HG03457 (cell line): ENCODE results near the gene GFAP.

Experiments
- ATAC-seq: cut with Tn5 transposase; IDR thresholded peaks from one replicate; pipeline ENCODE4 v1.9.1; 2021; ENCODE audit warnings: moderate number of reproducible peaks; ENCODE audit not compliant: unreplicated experiment

Gene GFAP

DNA sequence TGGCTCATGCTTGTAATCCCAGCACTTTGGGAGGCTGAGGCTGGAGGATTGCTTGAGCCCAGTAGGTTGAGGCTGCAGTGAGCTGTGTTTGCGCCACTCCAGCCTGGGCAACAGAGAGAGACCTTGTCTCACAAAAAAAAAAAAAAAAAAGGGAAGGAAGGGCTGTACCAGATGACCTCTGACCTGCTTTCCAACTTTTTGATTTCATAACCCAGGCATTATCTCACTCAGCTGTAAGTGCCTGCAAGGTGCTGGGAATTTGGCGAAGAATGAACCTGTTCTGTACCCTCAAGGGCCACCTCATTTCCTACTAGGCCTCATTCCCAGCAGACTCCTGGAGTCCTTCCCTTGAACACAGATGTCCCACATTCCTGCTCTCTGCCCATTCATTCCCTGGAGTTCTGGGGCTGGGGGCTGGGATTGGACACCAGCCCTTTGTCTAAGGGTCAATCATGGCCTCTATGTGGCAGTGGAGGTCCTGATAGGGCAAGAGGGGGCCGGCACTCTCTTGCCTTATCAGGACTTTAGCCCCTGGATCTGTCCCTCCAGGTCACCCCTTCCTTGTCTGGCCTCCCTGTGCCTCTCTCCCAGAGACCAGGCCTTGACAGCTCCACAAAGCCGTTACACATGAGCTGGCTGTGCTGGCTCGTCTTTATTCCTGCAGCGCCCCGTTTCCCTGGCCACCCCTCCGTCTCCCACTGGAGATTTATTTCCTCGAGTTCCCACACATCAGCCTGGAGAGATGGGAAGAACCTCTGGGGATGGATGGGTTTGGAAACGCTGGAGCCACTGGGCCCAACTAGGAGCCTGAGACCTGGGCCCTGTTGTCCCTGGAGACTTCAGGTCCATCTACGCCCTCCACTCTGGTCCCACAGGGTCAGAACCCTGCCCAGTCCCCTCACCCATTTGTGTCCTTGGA lies 821 bp upstream of the GFAP start:
- ATAC-seq = no peak

DNA sequence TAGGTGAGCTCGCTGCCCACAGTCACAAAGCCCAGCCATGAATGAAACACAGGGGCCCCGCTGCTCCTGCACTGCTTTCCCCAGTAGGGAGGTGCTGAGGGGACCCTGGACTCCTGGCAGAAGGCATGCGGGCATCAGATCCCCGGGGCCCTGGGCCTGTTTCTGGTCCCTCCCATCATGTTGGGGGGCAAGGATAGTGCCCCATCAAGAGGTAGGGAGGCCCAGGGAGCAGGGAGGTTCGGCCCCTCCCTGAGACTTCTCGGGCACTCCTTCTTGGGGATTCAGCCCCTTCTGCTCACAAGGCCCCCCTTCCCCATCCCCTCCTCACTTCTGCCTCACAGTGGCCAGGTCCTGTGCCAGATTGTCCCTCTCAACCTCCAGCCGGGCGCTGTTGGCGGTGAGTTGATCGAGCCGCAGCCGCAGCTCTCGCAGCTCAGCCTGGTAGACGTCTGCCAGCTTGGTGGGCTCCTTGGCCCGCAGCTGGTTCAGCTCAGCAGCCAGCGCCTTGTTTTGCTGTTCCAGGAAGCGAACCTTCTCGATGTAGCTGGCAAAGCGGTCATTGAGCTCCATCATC lies 515 bp downstream of the GFAP start:
- ATAC-seq = no peak

DNA sequence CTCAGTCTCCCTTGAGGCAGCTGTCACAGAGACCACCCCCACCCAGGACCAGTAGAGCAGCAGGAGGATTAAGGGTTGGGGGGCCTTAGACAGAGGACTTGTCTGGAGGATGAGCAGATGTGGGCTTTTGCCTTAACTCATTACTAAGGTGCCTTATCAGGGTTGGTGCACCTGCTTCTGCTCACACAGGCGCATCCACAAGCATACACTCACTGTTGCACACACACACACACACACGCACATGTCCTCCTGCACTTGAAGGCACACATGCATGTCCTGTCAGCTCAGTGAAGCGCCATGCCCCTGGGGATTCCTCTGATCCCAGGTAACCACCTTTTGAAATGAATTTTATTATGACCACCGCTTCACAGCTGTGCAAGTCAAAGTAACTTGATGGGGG lies 1.2 kb downstream of the GFAP start:
- no peak for ATAC-seq

DNA sequence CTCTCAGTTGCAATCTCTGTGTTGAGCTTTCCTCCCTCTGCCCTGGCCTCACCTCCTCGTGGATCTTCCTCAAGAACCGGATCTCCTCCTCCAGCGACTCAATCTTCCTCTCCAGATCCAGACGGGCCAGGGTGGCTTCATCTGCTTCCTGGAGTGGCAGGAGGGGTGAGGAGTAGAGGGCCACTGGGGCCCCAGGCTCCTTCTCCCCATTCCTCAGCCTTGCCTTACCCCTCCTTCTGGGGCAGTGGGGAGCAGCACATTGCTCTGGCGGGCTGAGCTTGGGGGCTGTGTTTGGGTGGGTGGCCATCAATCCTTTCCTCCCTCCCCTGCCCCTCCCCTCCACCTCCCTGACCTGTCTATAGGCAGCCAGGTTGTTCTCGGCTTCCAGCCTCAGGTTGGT lies 1.6 kb downstream of the GFAP start:
- ATAC-seq = no peak

DNA sequence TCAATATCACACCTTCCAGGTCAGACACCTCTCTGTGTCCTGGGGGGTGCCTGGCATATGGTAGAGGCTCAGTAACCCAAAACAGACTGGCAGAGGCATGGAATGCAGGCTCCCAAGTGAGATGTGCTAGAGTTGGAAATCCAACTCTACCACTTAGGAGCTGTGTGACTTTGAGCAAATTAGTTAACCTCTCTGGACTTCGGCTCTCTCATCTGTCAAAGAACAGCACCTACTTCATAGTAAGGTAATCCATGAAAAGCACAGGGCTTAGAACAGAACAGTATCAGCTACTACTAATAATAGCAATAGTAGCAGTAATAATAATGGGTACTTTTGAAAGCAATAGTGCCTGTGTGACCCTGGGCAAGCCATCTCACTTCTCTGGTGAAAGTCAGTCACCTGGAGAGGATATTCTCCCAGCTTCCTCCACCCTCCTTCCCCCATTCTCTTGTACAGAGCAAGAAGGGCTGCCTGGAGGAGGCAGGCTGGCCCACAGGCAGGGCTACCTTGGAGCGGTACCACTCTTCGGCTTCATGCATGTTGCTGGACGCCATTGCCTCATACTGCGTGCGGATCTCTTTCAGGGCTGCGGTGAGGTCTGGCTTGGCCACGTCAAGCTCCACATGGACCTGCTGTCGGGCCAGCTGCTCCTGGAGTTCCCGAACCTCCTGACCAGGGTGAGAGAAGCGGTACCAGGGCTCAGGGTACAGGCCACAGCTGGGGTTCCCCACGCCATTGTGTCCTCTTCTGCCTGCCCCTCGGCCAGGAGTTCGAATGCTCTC lies 2.3 kb downstream of the GFAP start:
- no peak for ATAC-seq

DNA sequence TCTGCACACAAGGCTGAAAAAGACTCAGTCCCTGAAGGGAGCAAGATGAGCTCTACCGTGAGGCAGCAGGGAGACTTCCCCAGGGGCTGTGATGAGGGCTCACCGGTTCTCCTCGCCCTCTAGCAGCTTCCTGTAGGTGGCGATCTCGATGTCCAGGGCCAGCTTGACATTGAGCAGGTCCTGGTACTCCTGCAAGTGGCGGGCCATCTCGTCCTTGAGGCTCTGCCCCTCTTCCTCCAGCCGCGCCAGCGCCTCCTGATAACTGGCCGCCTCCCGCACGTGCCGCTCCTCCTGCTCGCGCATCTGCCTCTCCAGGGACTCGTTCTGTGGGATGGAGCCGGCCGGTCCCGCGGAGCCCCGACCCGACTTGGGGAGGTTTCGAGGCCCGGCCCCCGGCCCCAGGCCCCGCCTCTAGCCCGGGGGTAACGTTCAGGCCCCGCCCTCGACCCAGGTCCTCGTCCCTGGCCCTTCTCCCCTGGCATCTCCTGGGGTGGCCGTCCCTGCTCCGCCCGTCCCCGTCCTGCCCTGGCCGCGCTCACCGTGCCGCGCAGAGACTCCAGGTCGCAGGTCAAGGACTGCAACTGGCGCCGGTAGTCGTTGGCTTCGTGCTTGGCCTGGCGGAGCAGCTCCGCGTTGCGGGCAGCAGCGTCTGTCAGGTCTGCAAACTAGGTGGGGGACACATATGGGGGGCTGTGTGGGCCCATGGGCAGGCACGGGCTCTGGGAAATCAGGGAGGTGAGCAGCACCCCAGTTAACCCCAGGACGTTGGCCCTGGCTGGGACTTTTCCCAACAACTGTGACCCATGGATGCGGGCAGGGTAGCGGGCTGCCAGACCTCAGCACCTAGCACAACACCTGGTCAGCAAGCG lies 3.9 kb downstream of the GFAP start:
- ATAC-seq = no peak

DNA sequence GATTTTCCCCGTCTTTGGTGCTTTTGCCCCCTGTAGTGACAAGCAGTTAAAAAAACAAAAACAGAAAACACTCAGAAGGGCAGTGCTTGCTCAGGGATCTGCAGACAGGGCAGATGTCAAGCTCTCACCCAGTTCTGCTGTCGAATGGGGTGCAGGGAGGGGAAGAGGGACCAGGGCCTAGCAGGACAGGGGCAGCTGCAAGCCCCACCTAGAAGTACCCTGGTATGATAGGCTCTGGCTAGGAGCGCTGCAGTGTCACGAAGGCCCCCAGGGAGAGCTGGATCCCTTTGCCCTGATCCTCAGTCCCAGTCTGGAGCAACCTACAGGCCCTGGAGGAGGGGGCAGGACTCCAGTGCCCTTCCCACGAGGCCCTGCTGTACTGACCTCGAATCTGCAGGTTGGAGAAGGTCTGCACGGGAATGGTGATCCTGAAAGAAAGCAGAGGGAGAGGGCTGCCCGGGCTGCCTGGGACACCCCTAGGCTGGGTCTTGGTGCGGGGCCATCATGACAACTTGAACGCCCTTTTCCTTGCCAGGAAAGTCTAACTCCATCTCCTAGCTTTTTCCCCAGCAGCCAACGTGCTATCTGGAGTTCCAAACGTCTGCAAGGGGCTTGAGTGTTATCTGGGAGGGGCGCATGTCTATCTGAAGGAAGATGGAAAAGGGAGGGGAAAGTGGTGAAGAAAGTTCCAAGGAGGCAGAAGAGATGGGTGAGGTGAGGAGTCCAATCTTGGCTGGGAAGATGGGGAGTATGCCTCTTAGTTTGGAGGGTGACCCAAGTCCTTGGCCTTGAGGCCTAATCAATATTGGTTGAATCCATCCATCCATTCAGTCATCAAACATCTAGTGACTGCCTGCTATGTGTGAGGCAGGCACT lies 4.8 kb downstream of the GFAP start:
- no peak for ATAC-seq

DNA sequence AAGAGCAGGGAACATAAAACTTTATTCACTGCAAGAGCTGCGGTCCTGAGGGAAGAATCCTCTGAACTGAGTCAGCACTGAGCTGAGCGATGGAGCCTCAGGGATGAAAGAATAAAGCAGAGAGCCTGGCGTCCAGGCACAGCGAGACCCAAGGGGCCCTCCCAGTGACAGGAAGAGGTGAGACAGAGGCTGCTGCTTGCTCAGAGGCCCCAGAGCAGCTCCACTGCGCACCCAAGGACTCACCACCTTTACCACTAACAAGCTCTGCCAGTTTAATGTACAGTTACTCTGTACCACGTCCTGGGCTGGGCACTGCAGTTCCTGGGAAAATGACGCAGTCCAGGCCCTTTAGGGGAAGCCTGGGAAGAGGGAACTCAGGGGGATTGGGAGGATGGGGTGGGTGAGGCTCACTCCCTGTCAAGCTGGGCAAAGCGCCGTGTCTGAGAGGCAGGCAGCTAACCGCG lies 5.6 kb downstream of the GFAP start:
- no peak for ATAC-seq

DNA sequence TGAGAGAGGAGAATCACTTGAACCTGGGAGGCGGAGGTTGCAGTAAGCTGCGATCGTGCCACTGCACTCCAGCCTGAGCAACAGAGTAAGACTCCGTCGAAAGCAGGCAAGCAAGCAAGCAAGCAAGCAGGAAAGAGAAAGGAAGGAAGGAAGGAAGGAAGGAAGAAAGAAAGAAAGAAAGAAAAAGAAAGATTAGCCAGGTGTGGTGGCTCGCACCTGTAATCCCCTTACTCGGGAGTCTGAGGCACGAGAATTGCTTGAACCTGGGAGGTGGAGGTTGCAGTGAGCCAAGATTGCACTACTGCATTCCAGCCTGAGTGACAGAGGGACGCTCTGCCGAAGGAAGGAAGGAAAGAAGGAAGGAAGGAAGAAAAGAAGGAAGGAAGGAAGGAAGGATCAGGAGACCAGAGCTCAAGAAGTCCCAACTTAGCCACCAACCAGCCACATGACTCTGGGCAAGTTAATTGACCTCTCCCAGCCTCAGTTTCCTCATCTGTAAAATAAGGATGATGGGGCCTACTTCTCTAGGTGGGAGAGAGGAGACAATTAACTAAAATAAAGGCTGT lies 6.5 kb downstream of the GFAP start:
- no peak for ATAC-seq

DNA sequence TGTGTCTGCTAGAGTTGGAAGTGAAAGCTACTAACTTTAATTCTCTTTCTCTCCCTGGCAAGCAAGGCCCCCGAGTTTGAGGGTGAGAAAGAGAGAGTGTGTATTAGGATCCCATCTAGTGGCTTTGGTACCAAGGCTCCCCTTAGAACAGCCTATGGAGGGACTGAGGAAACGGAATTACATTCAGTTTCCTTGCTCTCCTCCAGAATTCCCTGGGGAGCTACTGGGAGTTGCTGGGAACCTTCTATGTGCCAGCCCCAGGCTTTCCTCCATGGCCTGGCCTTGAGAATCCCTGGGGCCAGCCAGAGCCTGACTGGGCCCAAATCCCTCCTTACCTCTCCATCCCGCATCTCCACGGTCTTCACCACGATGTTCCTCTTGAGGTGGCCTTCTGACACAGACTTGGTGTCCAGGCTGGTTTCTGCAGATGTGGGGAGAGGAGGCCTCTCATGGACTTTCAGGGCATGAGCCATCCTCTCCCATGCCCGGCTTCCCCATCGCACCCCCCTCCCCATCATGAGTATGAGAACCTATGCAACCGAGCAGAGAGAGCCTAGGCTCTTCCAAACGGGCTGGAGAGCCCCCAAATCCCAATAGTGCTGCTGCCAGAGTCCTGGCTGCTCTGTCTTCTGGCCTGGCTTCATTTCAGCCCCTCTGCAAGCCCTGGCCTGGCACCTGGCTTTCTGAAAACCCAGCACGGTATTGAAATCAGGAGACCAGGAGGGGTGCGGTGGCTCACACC lies 7.4 kb downstream of the GFAP start:
- no peak for ATAC-seq

DNA sequence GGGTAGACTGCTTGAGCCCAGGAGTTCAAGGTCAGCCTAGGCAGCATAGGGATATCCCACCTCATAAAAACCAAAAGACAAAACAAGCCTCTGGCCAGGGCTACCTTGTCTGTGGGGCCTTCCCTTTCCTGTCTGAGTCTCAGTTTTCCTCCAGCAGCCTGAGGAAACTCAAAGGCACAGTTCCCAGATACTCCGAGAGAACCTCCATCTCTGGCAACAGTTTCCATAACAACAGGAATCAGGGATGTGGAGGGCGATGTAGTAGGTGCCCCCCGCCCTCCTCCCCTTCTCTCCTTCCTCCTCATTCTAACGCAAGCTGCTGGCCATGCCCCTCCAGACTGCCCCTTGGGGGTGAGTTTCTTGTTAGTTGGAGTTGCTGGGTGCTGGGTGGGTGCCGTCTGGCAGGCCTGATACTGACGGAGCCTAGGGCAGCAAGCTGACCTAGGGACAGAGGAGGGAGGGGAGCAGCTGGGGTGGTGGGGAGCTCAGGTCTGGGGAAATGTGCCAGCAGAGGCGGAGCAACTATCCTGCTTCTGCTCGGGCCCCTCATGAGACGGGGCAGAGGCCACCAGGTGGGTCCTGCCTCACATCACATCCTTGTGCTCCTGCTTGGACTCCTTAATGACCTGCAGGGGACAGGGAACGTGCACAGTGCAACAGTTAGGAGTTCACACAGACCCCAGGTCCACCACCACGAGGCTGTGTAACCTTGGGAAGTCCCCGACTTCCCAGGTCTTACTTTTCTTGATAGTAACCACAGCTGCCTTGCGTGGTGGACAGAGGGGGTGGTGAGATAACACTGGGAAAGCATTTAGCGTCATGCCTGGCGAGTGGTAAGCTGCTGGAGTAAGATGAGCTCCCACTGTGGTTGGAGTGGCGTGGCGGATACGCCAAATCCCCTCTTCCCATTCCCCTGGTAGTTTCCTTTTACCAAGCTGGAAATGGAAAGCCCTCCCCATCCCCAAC lies 8.3 kb downstream of the GFAP start:
- ATAC-seq = no peak

DNA sequence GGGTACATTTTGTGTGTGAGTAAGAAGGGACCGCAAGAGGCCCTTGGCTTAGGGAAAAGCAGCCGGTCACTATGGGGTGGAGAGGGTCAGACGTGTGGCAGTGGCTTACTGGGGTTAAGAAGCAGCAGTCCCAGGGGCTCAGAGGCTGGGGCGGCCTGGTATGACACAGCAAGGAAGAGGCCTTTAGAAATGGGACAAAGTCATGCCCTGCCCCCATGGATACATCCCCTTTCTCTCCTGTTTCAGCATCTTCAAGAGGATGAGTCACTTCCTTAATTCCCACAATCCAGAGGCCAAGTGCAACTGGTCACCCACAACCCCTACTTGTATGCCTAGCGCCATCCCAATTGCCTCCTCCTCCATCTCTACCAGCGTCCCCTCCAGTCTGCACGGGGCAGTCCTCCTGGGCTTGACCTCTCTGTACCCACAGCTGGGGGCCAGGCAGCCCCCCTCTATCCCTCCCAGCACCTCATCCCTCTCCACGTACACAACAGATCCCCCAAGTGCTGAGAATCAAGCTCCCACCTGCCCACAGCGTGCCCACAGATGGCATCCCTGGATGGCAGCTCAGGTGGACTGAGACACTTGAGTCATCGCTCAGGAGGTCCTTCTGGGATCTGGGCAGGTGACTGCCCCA lies 9.2 kb downstream of the GFAP start:
- ATAC-seq = no peak

DNA sequence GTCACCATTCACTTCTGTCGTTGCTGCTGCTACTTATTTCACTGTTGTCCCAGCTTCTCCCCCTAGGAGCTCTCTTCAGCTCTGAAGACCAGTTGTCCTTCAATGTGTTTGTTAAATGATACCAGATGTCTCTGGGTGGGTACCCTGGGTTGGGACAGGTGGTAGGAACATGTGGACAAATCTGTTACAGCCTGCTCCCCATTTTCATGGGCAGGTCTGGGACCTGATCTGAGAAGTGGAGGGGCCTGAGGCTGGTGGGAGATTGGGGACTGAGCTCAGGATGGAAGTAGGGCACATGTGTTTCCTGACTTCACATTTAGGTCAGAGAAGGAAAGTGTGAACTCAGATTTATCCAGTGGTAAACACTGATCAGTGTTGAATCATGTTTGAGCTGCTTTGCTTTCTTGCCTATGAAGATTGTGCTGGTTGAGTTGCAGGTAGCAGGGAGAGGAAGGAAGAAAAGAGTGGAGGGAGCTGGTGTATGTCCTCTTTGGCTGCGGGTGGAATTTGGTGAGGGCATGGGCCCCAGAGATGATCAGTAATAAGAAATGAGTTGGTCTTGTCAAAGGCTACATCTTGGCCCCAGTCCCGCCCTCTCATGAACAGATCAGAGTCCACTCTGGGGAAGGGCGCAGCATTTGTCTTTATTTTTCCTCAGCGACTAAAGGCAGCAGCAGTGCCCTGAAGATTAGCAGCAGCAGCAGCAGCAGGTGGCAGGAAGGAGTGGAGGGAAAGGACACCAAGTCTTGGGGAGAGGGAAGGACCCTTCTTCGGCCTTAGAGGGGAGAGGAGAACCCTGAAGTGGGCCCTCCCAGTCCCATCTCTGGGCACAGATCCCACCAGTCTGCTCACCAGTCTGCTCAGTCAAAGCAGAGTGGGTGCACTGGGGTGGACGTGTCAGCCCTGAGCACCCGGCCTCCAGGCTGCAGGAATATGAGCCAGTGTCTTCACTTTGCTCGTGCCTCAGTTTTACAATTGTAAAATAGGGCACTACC lies 10.0 kb downstream of the GFAP start:
- ATAC-seq = no peak

DNA sequence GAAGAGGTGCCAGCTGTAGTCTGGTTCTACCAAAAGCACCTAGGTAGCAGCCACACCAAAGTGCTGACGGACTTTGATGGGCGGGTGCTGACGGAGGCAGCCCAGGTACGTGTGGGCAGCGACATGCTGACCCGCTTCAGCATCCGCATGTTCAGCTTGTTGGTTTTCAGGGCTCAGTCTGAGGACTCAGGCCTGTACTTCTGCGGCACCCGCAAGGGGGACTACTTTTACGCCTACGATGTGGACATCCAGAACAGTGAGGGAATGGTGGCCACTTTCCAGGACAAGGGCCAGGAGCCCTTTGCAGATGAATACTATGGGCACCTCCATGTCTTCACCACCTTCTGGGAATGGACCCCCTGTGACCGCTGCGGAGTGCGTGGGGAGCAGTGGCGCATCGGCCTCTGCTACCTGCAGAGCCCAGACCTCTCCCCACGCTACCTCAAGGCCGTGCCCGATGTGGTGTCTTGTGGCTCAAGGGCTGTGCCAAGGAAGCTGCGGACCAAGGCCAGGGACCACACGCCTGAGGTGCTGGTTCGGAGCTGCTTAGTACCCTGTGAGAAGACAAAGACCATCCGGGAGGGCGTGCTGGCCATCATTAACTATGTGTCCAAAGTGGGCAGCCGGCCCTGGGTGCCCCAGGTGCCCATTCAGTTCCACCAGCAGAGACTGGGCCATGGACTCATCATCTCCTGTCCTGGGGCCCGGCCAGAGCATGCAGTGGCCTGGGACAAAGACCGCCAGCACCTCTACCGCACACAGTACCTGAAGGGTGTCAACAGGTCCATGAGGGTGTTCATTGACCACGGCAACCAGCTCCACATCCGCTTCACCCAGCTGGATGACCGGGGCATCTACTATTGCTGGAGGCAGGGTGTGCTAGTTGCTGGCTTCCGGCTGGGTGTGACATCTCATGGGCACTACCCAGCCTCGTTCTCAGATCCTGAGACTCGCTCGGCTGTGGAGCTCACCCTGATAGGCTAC lies 11.0 kb downstream of the GFAP start:
- ATAC-seq = no peak
